B cell (primary cell): ENCODE data around the gene HOTAIR. TPM values are rescaled to one million over a fixed set of nuclear protein-coding genes. Genes with fewer than 3 reads are reported as not detected.
A peak's percentile ranks its signal among the peaks of the same experiment; 100 is the strongest.

Experiments used
- ATAC-seq: fragments of 200-7000 bp; cut with Tn5 transposase; one replicate; pipeline ENCODE4 v1.10.0; 2021; ENCODE audit warnings: low read depth, mild to moderate bottlenecking, moderate number of reproducible peaks, moderate library complexity
- CTCF ChIA-PET: fragments of 350-600 bp; sonication (Branson Sonifier 250); formaldehyde crosslinking; loops from one replicate; lab custom pipeline; 2021; ENCODE audit warnings: antibody characterized with exemption, inconsistent platforms; lab: Charles Lee
- POLR2A ChIA-PET: fragments of 350-600 bp; sonication (Branson Sonifier 250); formaldehyde crosslinking; loops from one replicate; lab custom pipeline; 2021; ENCODE audit warnings: antibody characterized with exemption; lab: Charles Lee
- DNase-seq: peaks from one replicate; pipeline ENCODE4 v3.0.0; 2013
- H2AFZ ChIP-seq: 2 replicates; pipeline ENCODE4 v1.6.1; 2012; ENCODE audit warnings: mild to moderate bottlenecking, low read depth, low read length; ENCODE audit not compliant: insufficient read depth, poor library complexity, severe bottlenecking
- H3K27ac ChIP-seq, 2 donors: 1 replicate in 1 of 2; 2 replicates in 1 of 2; pipeline ENCODE4 v1.5.1; 2012 to 2013; ENCODE audit warnings: low read length in 2 of 2, mild to moderate bottlenecking in 2 of 2, moderate library complexity in 1 of 2
- H3K27me3 ChIP-seq, 4 experiments: fragments of 200-600 bp in 1 of 4; sonication (generic) in 1 of 4; replicated peaks in 1 of 4; 1 replicate in 2 of 4; 2 replicates in 2 of 4; pipeline versions ENCODE4 v1.6.1 to v1.7.0; 2013 to 2016; ENCODE audit warnings: low read length in 3 of 4, mild to moderate bottlenecking in 2 of 4, mixed read lengths in 1 of 4, moderate library complexity in 1 of 4; ENCODE audit not compliant: insufficient read depth in 4 of 4, control insufficient read depth in 3 of 4; ENCODE audit errors: control extremely low read depth in 1 of 4
- H3K36me3 ChIP-seq, 2 experiments: replicated peaks in 1 of 2; 1 replicate in 1 of 2; 2 replicates in 1 of 2; pipeline versions ENCODE4 v1.6.1 to v1.7.1; 2013; ENCODE audit warnings: low read length in 1 of 2; ENCODE audit not compliant: insufficient read depth in 2 of 2, control insufficient read depth in 1 of 2; ENCODE audit errors: control extremely low read depth in 1 of 2, extremely low read depth in 1 of 2
- H3K4me1 ChIP-seq, 2 donors: fragments of 200-600 bp in 1 of 2; sonication (generic) in 1 of 2; 1 replicate in 1 of 2; 2 replicates in 1 of 2; pipeline versions ENCODE4 v1.5.1 to v1.6.1; 2013 to 2017; ENCODE audit warnings: low read length in 2 of 2; ENCODE audit not compliant: control insufficient read depth in 2 of 2, insufficient read depth in 2 of 2
- H3K4me2 ChIP-seq: replicated peaks from 2 replicates; pipeline ENCODE3; 2012; ENCODE audit warnings: mild to moderate bottlenecking, low read depth, low read length; ENCODE audit not compliant: poor library complexity, severe bottlenecking
- H3K4me3 ChIP-seq, 5 experiments: fragments of 200-600 bp in 1 of 5; sonication (generic) in 1 of 5; 1 replicate in 3 of 5; 2 replicates in 2 of 5; pipeline versions ENCODE4 v1.5.1 to v1.7.0; 2011 to 2016; ENCODE audit warnings: low read length in 4 of 5, mild to moderate bottlenecking in 4 of 5, low read depth in 2 of 5, control low read depth in 1 of 5, moderate library complexity in 1 of 5; ENCODE audit not compliant: insufficient read depth in 1 of 5; ENCODE audit errors: control extremely low read depth in 1 of 5, extremely low read depth in 1 of 5
- H3K79me2 ChIP-seq: fragments of 200-600 bp; sonication (generic); one replicate; pipeline ENCODE4 v1.6.0; 2016; ENCODE audit warnings: low read length; ENCODE audit not compliant: control insufficient read depth, insufficient read depth
- H3K9ac ChIP-seq: fragments of 200-600 bp; sonication (generic); 2 replicates; pipeline ENCODE4 v1.6.1; 2017; ENCODE audit warnings: mild to moderate bottlenecking, low read length, moderate library complexity
- H3K9me3 ChIP-seq, 3 donors: one replicate each; pipeline versions ENCODE4 v1.6.1 to v1.7.1; 2013; ENCODE audit warnings: low read length in 2 of 3; ENCODE audit not compliant: control insufficient read depth in 2 of 3, insufficient read depth in 1 of 3; ENCODE audit errors: control extremely low read depth in 1 of 3
- H4K20me1 ChIP-seq: 2 replicates; pipeline ENCODE4 v1.6.0; 2012; ENCODE audit warnings: mild to moderate bottlenecking, low read length; ENCODE audit not compliant: insufficient read depth, control insufficient read depth, poor library complexity, severe bottlenecking
- H3K27ac Mint-ChIP-seq: one replicate; pipeline ENCODE4 v1.8.0; 2021; ENCODE audit warnings: mixed read lengths
- H3K27me3 Mint-ChIP-seq: one replicate; pipeline ENCODE4 v1.8.0; 2021; ENCODE audit warnings: mixed read lengths
- H3K4me1 Mint-ChIP-seq: one replicate; pipeline ENCODE4 v1.8.0; 2021; ENCODE audit warnings: mixed read lengths
- H3K4me3 Mint-ChIP-seq: one replicate; pipeline ENCODE4 v1.8.0; 2021; ENCODE audit warnings: mixed read lengths
- H3K9me3 Mint-ChIP-seq: one replicate; pipeline ENCODE4 v1.8.0; 2022; ENCODE audit warnings: mixed read lengths; ENCODE audit not compliant: insufficient read depth
- EZH2 ChIP-seq: IDR thresholded peaks from 2 replicates; pipeline ENCODE4 v1.6.1; 2012; ENCODE audit warnings: borderline replicate concordance, low read depth, mild to moderate bottlenecking, moderate library complexity, low read length; ENCODE audit not compliant: insufficient read depth, poor library complexity, severe bottlenecking
- WGBS: methylation state at CpG from one replicate; pipeline ENCODE4 v1.1.5; 2013; ENCODE audit warnings: missing lambda C conversion rate; ENCODE audit not compliant: insufficient coverage; 5-methylcytosine and 5-hydroxymethylcytosine counted together
- intact Hi-C: fragments of 100-400 bp; cut with micrococcal nuclease; formaldehyde crosslinking; loops from one replicate; pipeline ENCODE4 v1.10.0; 2022
- polyA plus RNA-seq: library from polyadenylated mRNA; depleted of rRNA; stranded (reverse); fragments of >200 nt; gene quantifications from 2 replicates; pipeline ENCODE4 v1.2.3, GENCODE V29; 2012
- total RNA-seq, 2 donors: library from RNA; stranded (reverse); fragments of 120-200 nt in 1 of 2; gene quantifications; 1 replicate in 1 of 2; 2 replicates in 1 of 2; pipeline versions ENCODE4 v1.2.3 to v1.2.4, GENCODE V29; 2013 to 2022
- TF ChIP-seq, protein P1 (sequence below): fragments of 200-600 bp; IDR thresholded peaks from one replicate; pipeline ENCODE4 v1.8.0; 2022; ENCODE audit warnings: antibody characterized with exemption, mild to moderate bottlenecking

HOTAIR gene
- total and polyA plus RNA-seq, 2 donors (not counting 1 experiment from before 2014, with no cell fraction given): not detected

DNA sequence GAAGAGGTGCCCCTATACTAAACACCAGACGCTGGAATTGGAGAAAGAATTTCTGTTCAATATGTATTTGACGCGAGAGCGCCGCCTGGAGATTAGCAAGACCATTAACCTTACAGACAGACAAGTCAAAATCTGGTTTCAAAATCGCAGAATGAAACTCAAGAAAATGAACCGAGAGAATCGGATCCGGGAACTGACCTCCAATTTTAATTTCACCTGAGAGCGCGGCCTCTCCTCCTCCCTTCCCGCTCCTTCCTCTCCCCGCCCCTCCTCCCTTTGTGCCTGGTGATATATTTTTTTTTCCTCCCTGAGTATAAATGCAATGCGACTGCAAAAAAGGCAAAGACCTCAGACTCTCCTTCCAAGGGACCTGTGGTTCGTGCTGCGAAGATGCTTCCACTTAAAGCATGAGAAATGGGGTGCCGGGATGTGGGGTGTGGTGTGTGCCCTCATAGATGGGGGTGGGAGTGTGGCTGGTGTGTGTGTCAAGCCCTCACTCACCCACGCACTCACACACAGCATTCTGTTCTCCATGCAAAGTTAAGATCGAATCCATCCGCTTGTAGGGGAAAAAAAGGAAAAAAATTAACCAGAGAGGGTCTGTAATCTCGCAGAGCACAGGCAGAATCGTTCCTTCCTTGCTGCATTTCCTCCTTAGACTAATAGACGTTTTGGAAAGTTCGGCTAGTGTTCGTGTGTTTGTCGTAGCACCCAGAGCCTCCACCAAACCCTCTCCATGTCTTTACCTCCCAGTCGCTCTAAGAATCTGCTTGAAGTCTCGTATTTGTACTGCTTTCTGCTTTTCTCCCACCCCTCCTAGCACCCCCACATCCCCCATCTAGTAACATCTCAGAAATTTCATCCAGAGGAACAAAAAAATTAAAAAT, 14.7 kb upstream of the HOTAIR start:
- H3K9me3 ChIP-seq: peaks cover 0 to 66% (median 0%) of the 10 kb centered on the region in 3 donors
- H4K20me1 ChIP-seq: no peaks in the 10 kb centered on the region
- no peaks in the 10 kb centered on the region for H3K79me2 ChIP-seq
- H3K9ac ChIP-seq: no peak overlapping the region
- no peak overlapping the region for H3K27ac ChIP-seq
- no peaks in the 10 kb centered on the region for H3K36me3 ChIP-seq
- peaks cover 34% of the 10 kb centered on the region for H3K4me1 Mint-ChIP-seq
- peak overlapping the region; percentile 18 for H3K4me3 Mint-ChIP-seq
- no peaks in the 10 kb centered on the region for H3K9me3 Mint-ChIP-seq
- H3K27me3 ChIP-seq: peaks cover 0 to 98% (median 90%) of the 10 kb centered on the region in 4 experiments
- peaks cover 92% of the 10 kb centered on the region for H3K27me3 Mint-ChIP-seq
- peak overlapping the region; percentile 37 for H3K4me2 ChIP-seq
- POLR2A ChIA-PET: no interaction called here
- peak; percentile 44 for DNase-seq
- 2% methylated on average over 13 of the region's 28 CpGs for WGBS
- CTCF ChIA-PET: interaction anchor here (1.0 to 2.8 kb wide), 5 partner anchors 17 to 202 kb away, joined by 3 to 11 read pairs (median 5); partner anchors contain the start of gene HOXC5
- H3K4me3 ChIP-seq: no peak overlapping the region
- no peak overlapping the region for H2AFZ ChIP-seq
- peak; percentile 14 for ATAC-seq
- no peak overlapping the region for H3K27ac Mint-ChIP-seq
- peaks cover 25 to 50% of the 10 kb centered on the region in 2 donors for H3K4me1 ChIP-seq
- intact Hi-C loops: loop anchor here (5.0 kb wide), 1 partner anchor 47 kb away; no protein-coding TSS in a partner anchor
- peak; percentile 30 for TF ChIP-seq EZH2
- TF ChIP-seq, protein P1, sequence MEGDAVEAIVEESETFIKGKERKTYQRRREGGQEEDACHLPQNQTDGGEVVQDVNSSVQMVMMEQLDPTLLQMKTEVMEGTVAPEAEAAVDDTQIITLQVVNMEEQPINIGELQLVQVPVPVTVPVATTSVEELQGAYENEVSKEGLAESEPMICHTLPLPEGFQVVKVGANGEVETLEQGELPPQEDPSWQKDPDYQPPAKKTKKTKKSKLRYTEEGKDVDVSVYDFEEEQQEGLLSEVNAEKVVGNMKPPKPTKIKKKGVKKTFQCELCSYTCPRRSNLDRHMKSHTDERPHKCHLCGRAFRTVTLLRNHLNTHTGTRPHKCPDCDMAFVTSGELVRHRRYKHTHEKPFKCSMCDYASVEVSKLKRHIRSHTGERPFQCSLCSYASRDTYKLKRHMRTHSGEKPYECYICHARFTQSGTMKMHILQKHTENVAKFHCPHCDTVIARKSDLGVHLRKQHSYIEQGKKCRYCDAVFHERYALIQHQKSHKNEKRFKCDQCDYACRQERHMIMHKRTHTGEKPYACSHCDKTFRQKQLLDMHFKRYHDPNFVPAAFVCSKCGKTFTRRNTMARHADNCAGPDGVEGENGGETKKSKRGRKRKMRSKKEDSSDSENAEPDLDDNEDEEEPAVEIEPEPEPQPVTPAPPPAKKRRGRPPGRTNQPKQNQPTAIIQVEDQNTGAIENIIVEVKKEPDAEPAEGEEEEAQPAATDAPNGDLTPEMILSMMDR: peak; percentile 26
